GM21423 (cell line): ENCODE measurements around the gene HYLS1.

Experiments
- ATAC-seq: cut with Tn5 transposase; IDR thresholded peaks from one replicate; pipeline ENCODE4 v1.9.1; 2021; ENCODE audit warnings: mild to moderate bottlenecking, moderate library complexity; ENCODE audit not compliant: unreplicated experiment

The HYLS1 gene

DNA sequence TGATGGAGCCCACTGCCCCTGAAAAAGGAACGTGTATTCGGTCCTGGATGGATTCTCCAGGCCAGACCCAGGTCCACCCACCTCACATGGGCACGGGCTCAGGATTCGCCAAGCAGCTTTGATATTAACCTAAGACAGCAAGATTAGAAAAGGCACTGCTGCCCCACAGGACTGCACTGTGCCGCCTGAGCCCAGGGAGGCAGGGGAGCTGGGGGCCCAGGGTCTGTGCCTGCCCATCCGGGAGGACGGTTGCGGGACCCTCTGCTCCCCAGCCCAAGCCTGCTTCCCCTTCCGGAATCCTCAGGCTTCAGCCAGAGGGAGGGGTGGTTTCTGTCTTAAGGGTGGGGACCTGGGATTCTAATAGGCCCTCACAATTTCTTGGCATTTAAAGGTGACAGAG is 44.8 kb downstream of the HYLS1 start:
- no peak for ATAC-seq

DNA sequence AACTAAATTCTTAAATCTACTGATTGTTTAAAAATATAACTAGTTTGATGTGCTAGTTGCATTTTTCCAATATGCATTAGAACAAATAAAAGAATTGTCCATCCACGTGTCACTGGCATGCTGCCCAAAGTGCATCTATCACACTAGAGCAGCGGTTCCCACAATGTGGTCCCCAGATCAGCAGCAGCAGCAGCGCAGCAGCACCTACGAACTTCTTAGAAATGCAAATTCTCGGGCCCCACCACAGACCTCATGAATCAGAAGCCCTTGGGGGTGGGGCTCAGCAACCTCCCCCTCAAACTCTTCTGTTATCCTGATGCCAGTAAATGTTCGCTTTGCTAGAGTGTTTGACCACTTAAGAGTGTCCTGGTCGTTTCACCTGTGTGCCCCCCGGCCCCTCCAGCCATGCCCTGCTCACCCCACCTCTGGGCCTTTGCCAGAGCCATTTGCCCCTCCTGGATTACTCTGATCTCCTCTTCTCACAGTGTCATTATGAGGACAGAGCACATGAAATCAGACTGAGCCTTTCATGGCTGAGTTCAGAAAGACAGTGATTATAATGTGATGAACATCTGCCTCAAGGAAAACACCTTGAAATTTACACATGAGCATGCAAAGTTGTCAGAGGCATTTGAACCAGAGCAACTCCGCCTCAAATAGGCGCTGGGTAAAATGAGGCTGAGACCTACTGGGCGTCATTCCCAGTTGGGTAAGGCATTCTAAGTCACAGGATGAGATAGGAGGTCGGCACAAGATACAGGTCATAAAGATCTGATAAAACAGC is 45.8 kb downstream of the HYLS1 start:
- no peak for ATAC-seq

- no peak for ATAC-seq
Observed at GRCh38 chr11:125934473-125934872, 47.0 kb downstream of the HYLS1 start.

DNA sequence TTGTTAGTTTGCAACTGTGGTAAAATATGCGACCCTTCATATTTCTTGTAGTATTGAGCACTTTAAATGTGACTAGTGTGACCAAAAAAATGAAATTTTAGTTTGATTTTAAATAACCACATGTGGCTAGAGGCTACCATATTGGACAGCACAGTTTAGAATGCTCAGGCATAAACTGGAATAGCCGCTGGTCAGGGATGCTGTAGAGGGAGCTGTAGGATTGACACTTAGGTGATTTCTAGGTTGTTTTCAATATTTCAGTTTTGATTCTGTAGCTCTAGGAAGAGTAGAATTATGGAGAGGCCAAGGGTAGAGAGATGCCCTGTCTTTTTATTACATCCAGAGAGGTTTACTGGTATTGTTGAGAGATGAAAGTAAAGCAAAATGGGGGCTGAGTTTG is 47.6 kb downstream of the HYLS1 start:
- no peak for ATAC-seq

DNA sequence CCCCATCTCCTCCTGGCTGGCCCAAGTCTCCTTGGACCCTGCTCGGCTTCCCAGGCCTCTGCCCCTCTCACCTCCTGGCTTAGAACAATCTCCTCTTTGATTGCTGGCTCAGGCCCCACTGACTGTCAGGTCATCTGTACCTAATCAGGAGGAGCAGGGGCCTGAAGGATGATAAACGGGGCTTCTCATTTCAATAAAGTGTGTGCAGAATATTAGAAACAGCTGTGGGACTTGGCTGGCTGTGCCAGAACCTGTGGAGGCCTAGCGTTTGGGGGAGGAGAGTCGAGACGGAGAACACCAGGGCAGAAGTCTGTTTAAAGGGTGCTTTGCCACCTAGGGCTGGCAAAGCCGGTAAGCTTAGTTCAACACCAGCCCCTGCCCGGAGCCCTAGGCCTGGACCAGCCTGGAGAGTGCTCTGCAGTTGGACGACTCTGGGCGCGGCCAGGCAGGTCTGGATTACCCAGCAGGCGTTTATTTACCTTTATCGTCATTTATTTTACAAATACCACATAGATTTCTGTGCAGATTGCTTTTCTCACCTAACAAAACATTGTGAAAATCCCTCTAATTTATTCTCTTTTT is 48.2 kb downstream of the HYLS1 start:
- no peak for ATAC-seq

GRCh38 chr11:125938418-125938817 is 51.0 kb downstream of the HYLS1 start:
- ATAC-seq, result no peak

GRCh38 chr11:125939081-125939521 is 51.6 kb downstream of the HYLS1 start:
- no peak for ATAC-seq

- no peak for ATAC-seq
Observed at GRCh38 chr11:125940145-125940544, 52.7 kb downstream of the HYLS1 start.

GRCh38 chr11:125941267-125941618 is 53.8 kb downstream of the HYLS1 start:
- ATAC-seq, result no peak

- ATAC-seq, result no peak
Observed at GRCh38 chr11:125941619-125942611, 54.4 kb downstream of the HYLS1 start.

DNA sequence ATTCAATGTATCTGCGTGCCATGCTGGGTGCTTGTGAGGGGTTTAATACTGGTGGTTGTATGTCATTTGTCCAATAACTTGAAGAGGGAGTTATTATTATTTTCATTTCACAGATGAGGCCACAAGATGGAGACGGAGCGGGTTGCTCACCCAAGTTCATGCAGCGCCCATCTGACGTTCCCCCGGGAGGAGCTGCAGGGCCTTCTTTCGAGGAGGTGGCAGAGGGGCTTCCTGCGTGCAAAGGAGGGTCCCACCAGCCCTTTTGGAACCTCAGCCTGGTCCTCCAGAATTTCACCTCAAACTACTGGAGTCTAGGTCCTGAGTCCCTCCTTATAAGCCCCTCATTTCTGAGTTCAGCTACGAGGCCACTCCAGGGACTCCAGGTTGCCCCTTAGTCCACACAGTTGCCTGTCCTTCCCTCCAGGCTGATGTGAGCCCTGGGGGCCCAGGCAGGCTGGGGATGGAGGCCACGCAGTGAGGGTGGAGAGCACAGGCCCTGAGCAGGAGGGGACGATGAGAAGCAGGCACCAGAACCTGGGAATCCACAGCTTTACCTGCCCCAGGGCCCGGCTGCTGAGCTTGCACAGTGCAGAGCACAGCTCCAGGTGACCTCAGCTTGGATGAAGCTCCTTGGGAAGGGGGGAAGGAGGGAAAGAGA is 55.4 kb downstream of the HYLS1 start:
- no peak for ATAC-seq

DNA sequence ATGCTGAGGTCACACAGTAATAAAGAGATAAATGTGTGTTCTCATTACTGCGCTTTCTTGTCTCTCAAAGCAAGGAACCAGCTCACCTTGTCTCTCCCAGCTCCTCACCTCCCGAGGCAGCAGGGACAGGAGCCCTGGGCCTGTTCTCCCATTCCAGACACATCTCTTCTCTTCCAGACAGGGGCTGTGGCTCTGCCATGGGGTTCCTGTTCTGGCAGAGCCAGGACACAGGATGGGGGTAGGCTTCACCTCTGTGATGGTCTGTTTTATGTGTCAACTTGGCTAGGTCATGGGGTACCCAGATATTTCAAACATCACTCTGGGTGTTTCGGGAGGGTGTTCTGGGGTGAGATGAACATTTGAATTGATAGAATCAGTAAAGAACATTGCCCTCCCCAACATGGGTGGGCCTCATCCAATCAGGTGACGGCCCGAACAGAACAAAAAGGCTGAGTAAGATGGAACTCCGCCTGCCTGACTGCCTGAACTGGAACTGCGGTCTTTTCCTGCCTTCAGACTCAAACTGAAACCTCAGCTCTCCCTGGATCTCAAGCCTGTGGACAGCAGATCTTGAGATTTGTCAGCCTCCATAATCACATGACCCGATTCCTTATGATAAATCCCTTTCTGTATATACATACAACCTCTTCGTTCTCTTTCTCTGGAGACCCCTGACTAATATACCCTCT is 56.3 kb downstream of the HYLS1 start:
- no peak for ATAC-seq

DNA sequence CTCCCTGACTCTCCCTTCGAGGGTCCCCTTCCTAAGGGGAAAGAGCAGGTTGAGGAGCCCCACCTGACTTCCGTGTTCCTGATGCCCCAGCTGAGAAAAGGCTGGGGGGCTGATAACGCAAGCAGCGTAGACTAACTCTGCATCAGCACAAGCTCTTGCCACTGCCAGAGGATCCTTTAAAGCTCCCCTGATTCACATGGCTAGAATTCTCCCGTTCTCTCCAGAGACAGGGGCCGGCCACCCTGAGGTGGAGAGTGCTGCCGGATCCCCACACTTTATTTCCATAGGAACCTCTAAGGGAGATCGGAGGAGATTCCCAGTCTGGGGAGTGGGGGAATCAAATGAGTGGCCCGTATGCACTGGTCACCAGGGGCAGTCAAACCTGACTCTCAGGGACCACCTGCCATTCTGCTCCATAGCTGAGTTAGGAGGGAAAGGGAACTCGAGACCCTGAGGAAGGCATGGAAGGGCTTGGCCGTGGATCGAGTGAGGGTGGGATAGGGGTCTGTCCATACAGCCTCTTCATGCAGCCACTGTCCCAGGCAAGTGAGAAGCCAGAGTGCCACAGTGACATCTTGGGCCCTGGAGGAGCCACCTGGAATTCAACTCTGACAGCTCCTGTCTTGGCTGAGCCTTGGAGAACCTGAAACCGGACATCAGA is 57.0 kb downstream of the HYLS1 start:
- no peak for ATAC-seq

- no peak for ATAC-seq
Observed at GRCh38 chr11:125945011-125945796, 57.7 kb downstream of the HYLS1 start.

DNA sequence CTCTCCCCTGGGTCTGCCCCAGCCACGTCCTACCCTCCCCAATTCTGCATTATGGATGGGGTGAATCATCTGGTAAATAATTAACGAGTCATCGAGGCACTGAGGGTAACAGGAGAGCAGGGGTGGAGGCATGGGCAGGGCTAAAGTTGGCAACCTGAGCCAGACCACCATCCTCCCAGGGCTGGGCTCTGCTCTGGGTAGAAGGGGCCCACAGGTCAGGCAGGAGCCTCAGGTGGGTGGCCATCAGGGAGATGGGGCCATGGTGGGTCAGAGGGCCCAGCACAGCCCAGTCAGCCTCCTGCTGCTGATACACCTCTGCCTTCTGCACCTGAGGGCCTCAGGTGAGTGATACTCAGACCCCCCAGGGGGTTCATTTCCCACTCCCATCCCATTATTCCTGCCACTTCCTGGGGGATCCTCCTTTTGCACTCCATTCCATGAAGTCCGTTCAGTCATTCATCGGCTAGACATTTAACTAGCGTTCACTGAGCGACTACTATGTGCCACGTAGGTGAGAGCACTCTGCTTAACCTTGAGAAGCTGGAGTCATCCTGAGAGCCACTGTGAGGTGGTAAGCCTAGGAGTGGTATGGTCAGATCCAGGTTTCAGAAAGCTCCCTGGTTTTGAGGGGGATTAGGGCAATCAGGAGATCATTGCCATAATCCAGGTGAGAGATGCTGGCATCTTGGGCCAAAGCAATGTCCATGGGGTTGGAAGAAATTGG is 58.5 kb downstream of the HYLS1 start, which contains the start of gene VSIG10L2:
Gene VSIG10L2, plus strand, starts transcription at position 248 of the 724 bp plus-strand sequence. Its CDS starts 12 bp downstream, at position 260.
- ATAC-seq, result no peak

DNA sequence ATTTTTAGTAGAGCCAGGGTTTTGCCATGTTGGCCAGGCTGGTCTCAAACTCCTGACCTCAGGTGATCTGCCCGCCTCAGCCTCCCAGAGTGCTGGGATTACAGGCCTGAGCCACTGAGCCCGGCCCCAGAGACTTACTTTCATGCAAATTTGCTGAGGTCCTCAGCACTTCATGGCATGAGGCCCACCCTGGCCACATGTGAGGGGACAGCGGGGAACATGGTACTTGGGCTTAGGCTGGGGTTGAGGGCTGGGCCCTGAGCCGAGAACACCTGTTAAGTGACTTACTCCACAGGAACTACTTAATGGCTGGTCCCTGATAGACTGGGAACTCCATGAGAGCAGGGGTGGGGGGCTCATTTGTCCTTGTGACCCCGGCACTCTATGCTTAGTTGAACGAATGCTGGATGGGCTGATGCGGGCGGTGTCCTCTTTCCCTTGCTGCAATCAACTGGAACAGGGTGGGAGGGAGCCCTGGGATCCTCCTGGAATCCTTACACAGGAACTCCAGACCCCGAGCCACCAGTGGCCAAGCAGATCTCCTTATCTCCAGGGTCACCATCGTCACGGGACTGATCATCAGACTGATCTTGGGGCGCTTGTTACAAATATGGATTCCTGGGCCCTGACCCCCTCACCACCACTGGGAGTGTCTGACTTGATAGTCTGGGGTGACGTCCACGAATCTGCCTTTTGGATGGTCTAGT is 59.4 kb downstream of the HYLS1 start:
- ATAC-seq, result no peak

DNA sequence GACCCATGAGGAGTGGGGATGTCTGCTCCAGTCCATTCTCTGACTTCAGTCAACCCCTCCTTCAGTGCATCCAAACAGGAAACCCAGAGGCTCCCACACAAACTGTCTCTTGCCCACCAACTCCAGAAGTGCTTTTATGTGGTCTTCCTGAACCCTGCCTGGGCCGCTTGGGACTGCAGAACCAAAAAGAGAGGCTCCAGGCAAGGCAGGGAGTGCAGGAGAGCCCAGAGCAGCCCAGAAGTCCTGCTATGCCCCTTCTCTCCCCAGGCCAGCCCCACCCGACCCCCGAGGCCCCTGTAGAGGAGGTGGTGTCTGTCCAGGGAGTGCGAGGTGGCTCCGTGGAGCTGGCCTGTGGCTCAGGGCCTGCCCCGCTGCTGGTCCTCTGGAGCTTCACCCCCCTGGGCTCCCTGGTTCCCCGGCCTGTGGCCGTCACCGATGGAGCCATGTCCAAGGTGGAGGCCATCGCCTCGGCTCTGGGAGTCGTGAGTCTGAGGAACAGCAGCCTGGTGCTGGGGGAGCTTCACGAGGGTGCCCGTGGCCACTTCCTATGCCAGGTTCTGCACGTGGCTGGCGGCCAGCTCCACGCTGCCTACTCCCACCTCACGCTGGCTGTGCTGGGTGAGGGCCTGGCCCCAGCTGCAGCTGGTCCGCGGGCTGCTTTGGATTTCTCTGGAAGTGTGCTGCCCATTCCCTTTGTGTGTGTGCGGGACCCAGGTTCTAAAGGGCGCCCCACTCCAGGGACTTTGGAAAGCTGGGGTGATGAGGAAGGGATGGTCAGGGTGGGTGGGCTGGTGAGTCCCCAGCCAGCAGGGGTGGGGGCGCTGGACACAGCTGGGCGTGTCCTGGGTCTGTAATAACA is 60.2 kb downstream of the HYLS1 start:
- ATAC-seq, result no peak
